ENCODE results near the gene EHHADH.
"Not testable (repeated sequence)": the region's sequence is repeated elsewhere in the genome, so short reads cannot be mapped to it uniquely, and the experiment has no call there.

EHHADH gene

GRCh38 chr3:185253645-185254410 is at the start of gene EHHADH:
TSS of gene EHHADH (minus strand) at chr3:185254049. CDS start at chr3:185254022, 27 bp downstream.
- in situ Hi-C loops (cut with MboI; ENCODE audit: low pct_unique_long_range_greater_than_20kb, low sequenced_read_pairs): no loop called here
- DNase-seq: no peak

DNA sequence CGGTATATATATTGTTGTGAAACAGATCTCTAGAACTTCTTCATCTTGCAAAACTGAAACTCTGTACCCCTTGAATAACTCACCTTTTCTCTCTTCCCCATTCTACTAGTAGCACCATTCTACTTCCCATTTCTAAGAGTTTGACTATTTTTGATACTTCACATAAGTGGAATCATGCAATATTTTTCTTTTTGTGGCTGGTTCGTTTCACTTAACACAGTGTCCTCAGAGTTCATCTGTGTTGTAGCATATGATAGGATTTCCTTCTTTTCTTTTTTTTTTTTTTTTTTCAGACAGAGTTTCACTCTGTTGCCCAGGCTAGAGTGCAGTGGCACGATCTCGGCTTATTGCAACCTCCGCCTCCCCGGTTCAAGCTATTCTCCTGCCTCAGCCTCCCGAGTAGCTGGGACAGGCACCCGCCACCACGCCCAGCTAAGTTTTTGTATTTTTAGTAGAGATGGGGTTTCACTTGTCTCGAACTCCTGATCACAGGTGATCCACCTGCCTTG is 46.1 kb upstream of the EHHADH start:
- DNase-seq: peak; percentile 36
- in situ Hi-C loops (cut with MboI; ENCODE audit: low pct_unique_long_range_greater_than_20kb, low sequenced_read_pairs): not testable (repeated sequence)

- no peak for DNase-seq
- in situ Hi-C loops (cut with MboI; ENCODE audit: low pct_unique_long_range_greater_than_20kb, low sequenced_read_pairs): no loop called here
Observed at GRCh38 chr3:185297867-185298266, 44.0 kb upstream of the EHHADH start.

GRCh38 chr3:185292238-185292637 is 38.4 kb upstream of the EHHADH start:
- in situ Hi-C loops (cut with MboI; ENCODE audit: low pct_unique_long_range_greater_than_20kb, low sequenced_read_pairs): no loop called here
- no peak for DNase-seq

- in situ Hi-C loops (cut with MboI; ENCODE audit: low pct_unique_long_range_greater_than_20kb, low sequenced_read_pairs): no loop called here
- DNase-seq: no peak
Observed at GRCh38 chr3:185290266-185290665, 36.4 kb upstream of the EHHADH start.

- in situ Hi-C loops (cut with MboI; ENCODE audit: low pct_unique_long_range_greater_than_20kb, low sequenced_read_pairs): no loop called here
- DNase-seq: no peak
Observed at GRCh38 chr3:185283374-185283935, 29.6 kb upstream of the EHHADH start.

- in situ Hi-C loops (cut with MboI; ENCODE audit: low pct_unique_long_range_greater_than_20kb, low sequenced_read_pairs): no loop called here
- no peak for DNase-seq
Observed at GRCh38 chr3:185282696-185283373, 29.0 kb upstream of the EHHADH start.

DNA sequence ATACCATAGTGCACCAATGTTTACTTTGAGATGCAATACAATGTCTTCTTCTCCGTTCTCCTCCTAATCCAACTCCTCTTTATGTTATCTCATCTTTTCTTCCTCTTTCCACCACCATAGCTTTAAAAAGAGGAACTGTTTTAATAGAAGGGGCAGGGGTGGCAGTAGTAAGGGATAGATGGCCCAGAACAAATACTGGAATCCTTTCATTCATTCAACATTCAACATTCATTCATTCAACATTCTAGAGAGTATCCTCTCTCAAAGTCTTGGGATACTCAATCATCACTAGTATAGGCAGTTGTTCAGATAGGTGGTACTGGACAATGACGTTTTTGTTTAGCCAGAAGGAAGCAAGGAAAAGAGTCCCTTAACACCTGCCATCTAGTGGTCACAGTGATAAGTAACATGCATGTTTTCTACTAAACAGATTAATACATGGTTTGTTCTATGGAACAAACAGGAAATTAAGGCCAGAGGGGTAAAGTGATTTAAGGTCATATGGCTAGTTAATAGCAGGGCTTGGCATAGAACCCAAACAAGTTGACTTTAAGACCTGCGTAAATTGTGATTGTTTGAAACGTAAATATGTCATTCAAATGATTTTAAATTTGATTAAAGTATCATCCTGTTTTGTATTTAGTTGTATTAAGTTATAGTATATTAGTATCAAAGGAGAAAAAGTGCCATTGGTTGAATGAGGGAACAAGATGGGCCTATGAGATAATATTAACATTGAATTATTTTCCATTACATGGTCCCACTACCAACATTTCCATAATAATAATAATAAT is 26.9 kb upstream of the EHHADH start:
- in situ Hi-C loops (cut with MboI; ENCODE audit: low pct_unique_long_range_greater_than_20kb, low sequenced_read_pairs): no loop called here
- peak; percentile 88 for DNase-seq

GRCh38 chr3:185279587-185280138 is 25.8 kb upstream of the EHHADH start:
- no peak for DNase-seq
- in situ Hi-C loops (cut with MboI; ENCODE audit: low pct_unique_long_range_greater_than_20kb, low sequenced_read_pairs): no loop called here

GRCh38 chr3:185276415-185276814 is 22.6 kb upstream of the EHHADH start:
- in situ Hi-C loops (cut with MboI; ENCODE audit: low pct_unique_long_range_greater_than_20kb, low sequenced_read_pairs): no loop called here
- no peak for DNase-seq

- in situ Hi-C loops (cut with MboI; ENCODE audit: low pct_unique_long_range_greater_than_20kb, low sequenced_read_pairs): no loop called here
- no peak for DNase-seq
Observed at GRCh38 chr3:185272033-185272432, 18.2 kb upstream of the EHHADH start.

DNA sequence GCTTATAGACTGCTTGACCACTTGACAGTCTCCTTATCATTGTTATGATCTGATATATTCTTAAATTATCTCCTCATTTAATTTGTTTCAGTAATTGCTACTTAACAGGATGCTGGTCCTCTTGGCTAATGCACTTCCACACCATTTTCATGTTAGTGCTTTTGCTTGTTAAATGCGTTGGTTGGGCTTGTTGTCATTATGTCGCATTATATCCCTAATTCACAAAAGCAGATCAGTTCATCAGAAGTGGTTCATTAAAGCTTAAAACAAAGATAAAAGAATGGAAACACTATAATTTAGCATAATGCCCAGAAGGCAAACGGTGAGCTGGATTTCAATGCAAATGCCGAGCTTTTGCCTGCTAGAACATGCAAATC is 17.1 kb upstream of the EHHADH start:
- DNase-seq: no peak
- in situ Hi-C loops (cut with MboI; ENCODE audit: low pct_unique_long_range_greater_than_20kb, low sequenced_read_pairs): no loop called here

- in situ Hi-C loops (cut with MboI; ENCODE audit: low pct_unique_long_range_greater_than_20kb, low sequenced_read_pairs): no loop called here
- DNase-seq: peak; percentile 57
Observed at GRCh38 chr3:185270262-185270955, 16.6 kb upstream of the EHHADH start.

DNA sequence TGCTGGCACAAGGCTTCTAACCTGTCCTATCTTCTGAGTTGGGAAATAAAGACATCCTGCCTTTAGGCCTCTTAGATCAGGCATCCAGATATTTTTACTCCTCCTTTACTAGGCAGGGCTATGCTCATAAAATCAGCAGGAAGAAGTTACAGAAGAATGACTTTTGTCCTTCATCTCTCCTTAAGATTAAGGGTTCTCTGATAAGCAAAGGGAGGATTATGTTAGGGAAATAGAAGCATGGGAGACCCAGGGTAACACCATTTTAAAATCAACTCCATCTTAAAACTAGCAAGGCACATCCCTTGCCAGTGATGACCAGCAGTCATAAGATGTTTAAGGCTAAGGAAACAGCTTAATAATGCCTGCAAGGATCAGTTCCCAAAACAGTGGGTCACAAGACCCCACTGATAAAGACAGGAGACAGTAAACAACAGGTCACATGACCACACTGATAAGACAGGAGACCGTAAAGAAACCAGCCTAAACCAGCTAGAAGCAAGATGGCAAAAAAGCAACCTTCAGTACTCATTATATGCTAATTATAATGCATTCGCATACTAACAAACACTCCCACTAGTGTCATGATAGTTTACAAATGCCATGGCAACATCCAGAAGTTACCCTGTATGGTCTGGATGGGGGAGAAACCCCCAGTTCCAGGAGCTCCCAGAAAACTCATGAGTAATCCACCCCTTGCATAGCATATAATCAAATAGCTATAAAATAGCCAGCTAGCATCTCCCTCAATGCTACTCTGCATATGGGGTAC is 14.5 kb upstream of the EHHADH start:
- DNase-seq: no peak
- in situ Hi-C loops (cut with MboI; ENCODE audit: low pct_unique_long_range_greater_than_20kb, low sequenced_read_pairs): no loop called here

DNA sequence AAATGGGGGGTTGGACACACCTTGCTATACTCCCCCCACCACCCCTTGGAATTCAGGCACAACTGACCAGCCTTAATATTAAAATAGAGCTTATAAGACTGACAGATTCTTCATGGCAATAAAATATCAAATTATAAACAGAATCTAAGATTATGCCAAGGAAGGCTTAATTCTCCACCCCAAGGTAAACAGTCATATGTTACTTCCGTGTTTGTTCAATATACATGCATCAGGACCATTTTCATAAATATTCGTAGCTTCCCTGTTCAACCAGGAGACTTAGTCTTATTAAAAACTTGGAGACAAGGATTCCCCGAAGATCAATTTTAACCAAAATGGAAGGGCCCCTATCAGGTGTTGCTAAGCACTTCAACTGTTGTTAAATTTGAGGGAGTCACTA is 13.3 kb upstream of the EHHADH start:
- no peak for DNase-seq
- in situ Hi-C loops (cut with MboI; ENCODE audit: low pct_unique_long_range_greater_than_20kb, low sequenced_read_pairs): no loop called here

DNA sequence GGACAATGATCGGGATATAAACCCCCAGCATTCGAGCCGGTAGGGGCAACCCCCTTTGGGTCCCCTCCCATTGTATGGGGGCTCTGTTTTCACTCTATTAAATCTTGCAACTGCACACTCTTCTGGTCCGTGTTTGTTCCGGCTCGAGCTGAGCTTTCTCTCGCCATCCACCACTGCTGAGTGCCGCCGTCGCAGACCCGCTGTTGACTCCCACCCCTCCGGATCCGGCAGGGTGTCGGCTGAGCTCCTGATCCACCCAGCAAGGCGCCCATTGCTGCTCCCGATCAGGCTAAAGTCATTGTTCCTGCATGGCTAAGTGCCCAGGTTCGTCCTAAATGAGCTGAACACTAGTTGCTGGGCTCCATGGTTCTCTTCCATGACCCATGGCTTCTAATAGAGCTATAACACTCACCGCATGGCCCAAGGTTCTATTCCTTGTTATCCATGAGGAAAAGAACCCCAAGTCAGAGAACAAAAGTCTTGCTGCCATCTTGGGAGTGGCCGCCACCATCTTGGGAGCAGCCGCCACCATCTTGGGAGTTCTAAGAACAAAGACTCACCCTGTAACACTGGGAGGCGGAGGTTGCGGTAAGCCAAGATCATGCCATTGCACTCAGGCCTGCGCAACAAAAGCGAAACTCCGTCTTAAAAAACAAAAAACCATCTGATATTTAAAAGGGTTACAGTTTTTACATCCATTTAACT is 11.2 kb upstream of the EHHADH start:
- DNase-seq: no peak
- in situ Hi-C loops (cut with MboI; ENCODE audit: low pct_unique_long_range_greater_than_20kb, low sequenced_read_pairs): no loop called here

- DNase-seq: no peak
- in situ Hi-C loops (cut with MboI; ENCODE audit: low pct_unique_long_range_greater_than_20kb, low sequenced_read_pairs): no loop called here
Observed at GRCh38 chr3:185263423-185263822, 9.6 kb upstream of the EHHADH start.

Data from KBM-7 (cell line).